GM19468 (cell line): Measurements from ENCODE around the gene GPR161.

Experiments
- ATAC-seq: cut with Tn5 transposase; IDR thresholded peaks from one replicate; pipeline ENCODE4 v1.9.1; 2021; ENCODE audit warnings: mild to moderate bottlenecking, moderate library complexity, moderate number of reproducible peaks; ENCODE audit not compliant: unreplicated experiment; ENCODE audit errors: extremely low read depth

The GPR161 gene

GRCh38 chr1:168050307-168050706, 86.4 kb downstream of the GPR161 start:
- no peak for ATAC-seq

GRCh38 chr1:168045311-168045710, 91.4 kb downstream of the GPR161 start:
- no peak for ATAC-seq

GRCh38 chr1:168042362-168042761, 94.4 kb downstream of the GPR161 start:
- ATAC-seq, result no peak

GRCh38 chr1:168035345-168035744, 101.4 kb downstream of the GPR161 start:
- ATAC-seq, result no peak

- ATAC-seq, result peak; percentile 63
Observed at GRCh38 chr1:168032029-168032428, 104.7 kb downstream of the GPR161 start.

- no peak for ATAC-seq
Observed at GRCh38 chr1:168031627-168032026, 105.1 kb downstream of the GPR161 start.

- ATAC-seq, result no peak
Observed at GRCh38 chr1:168031198-168031597, 105.5 kb downstream of the GPR161 start.
